ENCODE results near the gene USB1.

USB1 gene

DNA sequence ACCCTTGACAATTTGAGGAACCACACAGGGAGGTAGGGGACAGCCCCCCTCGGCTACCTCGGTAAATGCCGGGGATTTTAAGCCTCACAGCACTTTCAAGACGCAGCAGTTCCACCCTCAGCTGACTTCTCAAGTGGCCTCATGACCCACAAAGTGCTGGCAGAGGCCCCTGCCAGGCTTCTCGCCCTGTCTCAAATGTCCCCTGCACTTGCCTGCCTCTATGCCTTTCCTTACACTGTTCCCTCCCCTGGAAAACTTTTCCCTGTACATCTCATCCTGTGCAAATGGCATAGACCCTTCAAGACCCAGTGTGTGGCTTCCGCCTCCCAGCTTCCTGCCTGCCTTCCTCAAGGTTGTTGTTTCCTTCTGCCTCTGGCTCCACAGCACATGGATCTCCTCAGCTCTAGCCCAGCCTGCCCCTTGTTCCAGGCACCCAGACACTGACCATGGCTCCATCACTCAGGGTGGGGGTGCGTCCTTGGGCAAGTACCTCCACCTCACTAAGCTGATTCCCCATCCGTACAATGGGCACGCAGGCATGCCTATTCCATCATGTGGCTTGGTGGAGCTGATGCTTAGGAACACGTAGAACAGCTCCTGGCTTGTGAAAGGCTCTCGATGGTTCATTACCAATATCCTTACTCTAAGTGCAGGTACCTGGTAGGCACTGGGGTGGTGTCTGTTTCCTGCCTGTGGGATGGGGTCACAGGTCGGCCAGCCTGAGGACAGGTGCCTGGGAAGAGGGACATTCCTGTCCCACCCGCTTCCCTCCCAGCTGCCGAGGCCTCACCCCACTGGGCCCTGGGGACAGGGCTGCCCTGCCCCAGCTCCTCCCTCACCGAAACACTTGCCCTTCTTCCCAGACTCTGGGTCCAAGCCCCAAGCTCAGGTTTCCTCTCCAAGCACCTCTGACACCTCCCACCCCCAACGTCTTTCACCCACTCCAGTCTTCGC, 48.3 kb downstream of the USB1 start:
- DNase-seq, result no peak

DNA sequence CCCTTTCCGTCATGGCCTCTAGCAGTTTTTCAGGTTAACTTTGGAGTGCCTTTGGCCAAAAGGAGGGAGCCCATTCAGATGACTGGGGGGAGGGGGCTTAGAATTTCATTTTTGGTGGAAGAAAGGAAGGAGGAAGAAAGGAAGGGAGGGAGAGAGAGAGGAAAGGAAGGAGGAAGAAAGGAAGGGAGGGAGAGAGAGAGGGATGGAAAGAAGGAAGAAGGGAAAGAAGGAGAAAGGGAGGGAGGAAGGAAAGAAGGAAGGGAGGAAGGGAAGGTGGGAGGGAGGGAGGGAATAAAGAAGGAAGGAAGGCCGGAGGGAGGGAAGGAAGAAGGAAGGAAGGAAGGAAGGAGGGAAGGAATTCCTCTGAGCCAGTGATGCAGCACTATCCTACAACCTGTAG, 50.1 kb downstream of the USB1 start:
- DNase-seq, result no peak

GRCh38 chr16:58051821-58052603, 50.8 kb downstream of the USB1 start:
- no peak for DNase-seq

- no peak for DNase-seq
These were observed 52.4 kb downstream of the USB1 start for GRCh38 chr16:58053682-58054005.

DNA sequence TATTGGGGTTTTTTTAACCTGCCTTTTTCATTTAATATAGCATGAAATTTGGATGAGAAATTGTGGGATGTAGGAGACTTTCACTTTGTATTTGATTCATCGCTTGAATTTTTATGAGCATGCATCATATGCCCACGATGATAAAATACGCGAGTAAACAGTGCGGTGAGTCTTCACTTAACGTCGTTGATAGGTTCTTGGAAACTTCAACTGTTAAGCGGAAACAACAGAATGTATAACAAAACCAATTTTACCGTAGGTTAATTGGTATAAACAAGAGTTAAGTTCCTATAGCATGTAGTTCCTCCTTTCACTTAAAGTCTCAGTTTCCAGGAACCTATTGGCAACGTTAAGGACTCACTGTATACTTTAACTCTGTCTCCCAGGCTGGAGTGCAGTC, 53.1 kb downstream of the USB1 start:
- no peak for DNase-seq

DNA sequence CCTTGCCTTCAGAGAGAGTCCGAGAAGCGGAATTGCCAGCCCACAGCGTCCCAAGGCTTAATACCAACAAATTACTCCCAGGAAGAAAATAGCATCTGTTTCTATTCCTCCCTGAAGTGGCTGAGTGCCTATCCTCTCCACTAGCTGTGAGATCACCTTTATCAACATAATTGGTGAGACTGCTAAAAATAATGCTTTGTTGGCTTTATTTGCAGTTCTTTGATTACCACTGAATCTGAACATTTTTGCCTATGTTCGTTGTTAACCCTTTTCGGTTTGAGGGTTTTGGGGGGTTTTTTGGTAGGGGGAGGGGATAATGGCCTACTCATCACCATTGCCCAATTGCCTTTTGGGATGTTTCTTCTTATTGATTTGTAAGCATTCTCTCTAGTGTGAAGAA, 55.4 kb downstream of the USB1 start:
- no peak for DNase-seq

GRCh38 chr16:58057121-58057520, 55.9 kb downstream of the USB1 start:
- no peak for DNase-seq

GRCh38 chr16:58057784-58058183, 56.6 kb downstream of the USB1 start:
- DNase-seq, result no peak

DNA sequence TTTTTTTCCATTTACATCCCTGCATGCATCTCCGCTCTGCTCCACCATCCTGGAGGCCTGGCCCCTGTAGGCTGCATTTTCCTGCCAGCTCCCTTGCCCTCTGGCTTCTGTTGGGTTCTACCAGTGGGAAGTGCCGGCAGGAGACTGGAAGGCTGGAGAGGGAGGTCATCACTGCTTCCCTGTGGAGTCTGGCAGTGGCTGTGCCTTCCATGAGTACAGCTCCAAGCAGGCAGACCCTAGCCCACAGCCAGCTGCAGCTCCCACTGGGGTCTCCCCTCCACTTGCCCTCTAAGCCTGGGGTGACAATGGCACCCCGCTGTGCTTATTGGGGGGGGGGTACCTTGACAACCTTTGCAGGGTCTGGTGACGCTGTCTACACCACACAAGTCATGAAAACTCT, 61.6 kb downstream of the USB1 start:
- DNase-seq, result no peak

- no peak for DNase-seq
These were observed 62.3 kb downstream of the USB1 start for GRCh38 chr16:58063377-58064076.

DNA sequence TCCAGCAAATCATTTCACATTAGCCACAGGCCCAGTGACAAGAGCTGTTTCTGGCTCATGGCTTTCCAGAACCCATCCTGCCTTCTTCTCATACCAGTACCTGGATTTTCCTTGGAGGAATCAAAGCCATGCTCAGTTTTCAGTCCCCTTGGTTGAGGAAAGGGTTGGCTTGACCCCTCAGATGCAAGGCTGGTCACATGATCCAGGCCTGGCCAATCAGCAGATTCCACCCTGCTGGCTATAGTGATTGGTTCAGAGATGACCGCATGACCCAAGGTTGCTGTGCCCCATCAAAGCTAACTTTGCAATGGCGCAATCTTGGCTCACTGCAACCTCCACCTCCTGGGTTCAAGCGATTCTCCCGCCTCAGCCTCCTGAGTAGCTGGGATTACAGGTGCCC, 69.4 kb downstream of the USB1 start:
- DNase-seq, result no peak
